HG03469 (cell line): ENCODE data around the gene STARD7.
"Not testable (repeated sequence)": the region's sequence is repeated elsewhere in the genome, so short reads cannot be mapped to it uniquely, and the experiment has no call there.

Experiments used
- ATAC-seq: cut with Tn5 transposase; IDR thresholded peaks from one replicate; pipeline ENCODE4 v1.9.1; 2021; ENCODE audit warnings: mild to moderate bottlenecking, moderate library complexity, moderate number of reproducible peaks; ENCODE audit not compliant: unreplicated experiment

STARD7 gene

DNA sequence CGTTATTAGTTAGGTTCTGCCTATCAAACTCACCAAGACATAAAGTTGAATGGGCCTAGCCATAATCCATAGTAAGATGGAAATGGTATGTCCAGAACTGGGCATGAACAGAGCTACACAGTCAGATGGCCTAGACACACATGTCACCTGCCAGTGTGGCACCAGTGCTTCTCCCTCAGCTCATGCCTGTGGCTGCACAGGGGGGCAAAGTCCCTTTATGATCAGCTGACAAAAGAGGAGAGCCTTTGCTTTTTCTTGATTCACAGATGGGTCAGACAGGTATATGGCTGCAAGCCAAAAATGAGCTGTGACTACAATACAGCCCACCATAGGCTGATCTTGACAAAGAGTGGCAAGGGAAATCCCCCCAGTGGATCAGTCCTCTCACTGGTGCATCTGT lies 28.3 kb upstream of the STARD7 start:
- ATAC-seq: no peak

DNA sequence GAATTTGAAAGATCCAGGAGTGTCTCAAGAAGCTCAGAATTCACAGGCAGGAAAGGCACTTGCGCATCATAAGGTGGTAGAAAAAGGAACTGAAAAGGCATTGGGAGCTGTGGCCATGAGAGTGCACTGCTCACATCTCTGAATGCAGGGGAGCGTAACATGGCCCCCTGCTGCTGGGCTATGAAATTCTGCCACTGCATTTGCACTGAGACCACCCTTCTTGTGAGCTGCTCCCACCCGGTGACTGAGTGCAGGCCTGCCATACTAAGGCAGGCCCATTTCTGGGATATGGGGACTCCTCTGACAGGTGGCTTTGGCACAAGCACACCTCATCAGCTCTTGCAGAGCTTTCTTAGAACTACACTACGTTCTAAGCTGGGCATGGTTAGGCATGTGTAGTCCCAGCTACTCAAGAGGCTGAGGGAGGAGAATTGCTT lies 25.3 kb upstream of the STARD7 start:
- peak; percentile 80 for ATAC-seq

DNA sequence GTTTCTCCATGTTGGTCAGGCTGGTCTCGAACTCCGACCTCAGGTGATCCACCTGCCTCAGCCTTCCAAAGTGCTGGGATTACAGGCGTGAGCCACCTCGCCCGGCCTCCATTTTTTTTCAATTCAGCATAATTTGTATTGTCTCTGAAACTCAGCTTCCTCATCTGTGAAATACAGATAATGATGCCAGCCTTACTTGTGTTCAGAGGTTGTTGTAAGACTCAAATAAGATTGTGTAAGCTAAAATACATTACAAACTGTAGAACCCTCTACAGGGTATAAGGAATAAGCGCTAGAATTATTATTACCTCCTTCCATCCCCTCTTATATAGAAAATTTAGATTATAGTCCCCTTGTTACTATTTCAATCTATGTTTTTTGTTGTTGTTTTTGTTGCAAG lies 24.8 kb upstream of the STARD7 start:
- ATAC-seq: no peak

DNA sequence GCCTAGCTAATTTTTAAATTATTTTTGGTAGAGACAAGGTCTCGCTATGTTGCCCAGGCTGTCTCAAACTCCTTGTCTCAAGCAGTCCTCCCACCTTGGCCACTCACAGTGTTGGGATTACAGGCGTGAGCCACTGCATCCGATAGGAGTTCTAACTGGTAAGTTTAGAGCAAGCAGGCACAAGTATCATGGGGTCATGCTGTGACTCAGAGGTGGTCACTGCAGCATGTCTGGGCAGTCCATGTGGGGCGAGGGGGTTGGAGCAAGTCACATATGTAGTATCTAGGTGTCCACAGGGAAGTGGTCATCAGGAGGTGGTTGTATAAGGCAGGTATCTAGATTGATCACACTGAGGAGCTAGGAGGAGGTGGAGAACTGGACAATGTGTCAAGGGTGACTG lies 22.7 kb upstream of the STARD7 start:
- ATAC-seq: no peak

GRCh38 chr2:96225016-96225533 lies 16.4 kb upstream of the STARD7 start:
- ATAC-seq: no peak

DNA sequence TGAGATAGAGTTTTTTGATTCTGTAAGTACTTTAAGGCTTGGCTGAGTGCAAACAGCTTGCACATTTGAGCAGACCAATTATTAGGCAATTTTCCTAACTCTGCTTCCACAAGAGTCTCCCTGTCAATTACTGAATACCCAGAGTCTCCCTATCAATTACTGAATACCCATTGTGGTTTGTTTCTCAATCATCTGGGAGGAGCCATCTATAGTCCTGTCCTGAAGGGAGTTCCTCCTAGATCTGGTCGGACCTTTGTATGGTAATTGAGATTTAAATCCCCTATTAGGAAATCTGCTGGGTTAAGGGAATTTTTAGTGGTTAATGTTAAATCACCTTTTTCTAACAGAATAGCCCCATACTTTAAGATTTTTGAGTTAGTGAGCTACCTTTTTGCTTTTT lies 12.5 kb upstream of the STARD7 start:
- ATAC-seq: not testable (repeated sequence)

- ATAC-seq: not testable (repeated sequence)
These were observed 11.3 kb upstream of the STARD7 start for GRCh38 chr2:96219959-96220358.

GRCh38 chr2:96218508-96219131 lies 10.0 kb upstream of the STARD7 start:
- ATAC-seq: no peak

DNA sequence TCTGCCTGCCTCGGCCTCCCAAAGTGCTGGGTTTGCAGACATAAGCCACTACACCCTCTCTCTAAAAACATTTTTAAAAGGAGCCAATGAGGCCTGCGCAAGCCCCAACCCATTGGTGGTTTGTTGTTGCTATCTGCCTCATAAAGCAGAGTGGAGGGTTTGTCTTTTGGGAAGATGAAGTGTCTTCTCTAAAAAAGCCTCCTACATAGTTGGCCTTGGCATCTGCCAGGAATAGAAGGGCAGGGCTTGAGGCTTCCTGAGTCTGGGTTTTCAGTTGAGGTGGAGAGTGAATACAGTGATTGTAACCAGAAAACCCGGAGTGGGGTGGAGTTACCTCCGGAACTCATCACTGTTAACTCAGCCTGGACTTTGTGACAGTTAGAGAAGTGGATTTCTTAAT lies 5.9 kb upstream of the STARD7 start:
- no peak for ATAC-seq

GRCh38 chr2:96213379-96213778 lies 4.8 kb upstream of the STARD7 start:
- no peak for ATAC-seq

- ATAC-seq: no peak
These were observed 3.7 kb upstream of the STARD7 start for GRCh38 chr2:96212339-96212738.

- no peak for ATAC-seq
These were observed 1.1 kb upstream of the STARD7 start for GRCh38 chr2:96209729-96210085.

DNA sequence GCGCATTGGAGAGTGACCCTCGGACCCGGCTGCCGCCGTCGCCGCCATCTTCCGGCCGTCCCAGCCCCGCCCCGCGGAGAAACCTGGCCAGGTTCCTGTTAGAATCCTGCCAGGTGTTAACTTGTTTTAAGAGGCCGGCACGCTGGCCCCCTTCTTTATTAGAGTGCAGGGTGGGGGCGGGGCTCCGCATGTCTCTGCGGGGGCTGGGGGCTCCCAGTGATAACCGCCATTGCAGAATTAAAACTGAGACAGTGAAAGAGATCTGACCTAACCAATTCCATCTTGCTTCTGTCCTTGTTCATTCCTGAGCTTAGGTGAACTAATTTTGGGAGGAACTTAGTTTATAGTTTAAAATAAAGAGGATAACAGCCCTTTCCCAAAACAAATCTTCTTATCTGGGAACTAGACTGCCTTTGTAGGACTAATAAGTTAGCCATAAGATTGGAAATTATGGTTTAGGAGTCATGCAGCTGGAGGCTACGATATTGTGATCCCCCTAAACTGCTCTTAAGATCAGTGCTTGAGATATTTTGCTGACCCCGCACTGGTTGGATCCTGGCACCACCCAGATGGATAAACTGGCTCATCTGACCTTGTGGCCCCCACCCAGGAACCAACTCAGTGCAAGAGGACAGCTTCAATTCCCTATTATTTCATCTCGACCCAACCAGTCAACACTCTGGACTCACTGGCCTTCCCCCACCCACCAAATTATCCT lies 543 bp upstream of the STARD7 start:
- no peak for ATAC-seq

GRCh38 chr2:96207774-96208142 lies 869 bp downstream of the STARD7 start:
- peak; percentile 17 for ATAC-seq

DNA sequence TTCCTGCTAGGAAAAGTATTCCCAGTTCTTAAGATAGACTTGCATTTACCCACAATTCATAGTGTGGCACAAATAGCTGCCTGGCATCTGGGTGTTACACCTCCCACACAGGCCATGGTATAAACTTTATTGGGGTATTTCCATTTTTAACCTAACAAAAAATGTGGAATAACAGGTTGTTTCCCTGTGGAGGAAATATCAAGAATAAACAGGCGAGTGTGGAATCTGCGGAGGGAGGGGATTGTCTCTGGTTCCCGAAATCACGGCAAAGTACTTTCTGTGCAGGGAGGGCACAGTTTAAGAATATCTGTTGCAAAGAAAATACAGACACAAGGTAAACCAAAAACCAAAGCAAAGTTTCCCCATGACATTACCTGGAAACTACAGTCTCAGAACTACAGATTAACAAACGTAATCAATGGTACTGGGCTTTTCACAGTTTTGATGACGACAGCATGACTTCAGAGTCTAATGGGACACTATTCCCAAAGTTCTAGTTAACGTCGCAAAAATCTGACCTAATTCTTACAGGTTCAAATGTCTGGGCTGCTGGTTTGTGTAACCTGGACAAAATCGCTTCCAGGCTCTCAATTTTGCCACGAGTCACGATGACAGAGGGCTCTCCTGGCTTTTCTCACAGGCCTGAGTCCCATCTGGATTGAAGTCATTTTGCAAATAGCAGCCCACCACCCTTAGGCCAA lies 1.4 kb downstream of the STARD7 start:
- no peak for ATAC-seq

DNA sequence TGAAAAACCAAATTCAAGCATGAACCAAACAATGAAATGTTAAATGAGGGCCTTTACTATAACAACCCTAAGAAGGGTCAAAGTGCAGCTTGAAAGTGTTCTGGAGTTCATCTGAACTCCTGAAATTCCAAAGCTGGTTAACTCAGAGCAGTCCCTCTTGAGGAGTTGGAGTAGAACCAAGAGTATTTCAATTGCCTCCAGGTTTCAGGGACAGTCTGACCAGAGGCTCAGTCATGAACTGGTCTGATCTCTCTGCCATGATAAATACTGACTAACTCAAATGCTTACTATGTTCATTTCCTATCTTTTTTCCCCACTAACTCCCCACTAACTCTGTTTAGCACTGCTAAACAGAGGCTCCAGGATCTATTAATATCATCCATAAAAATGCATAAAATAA lies 2.7 kb downstream of the STARD7 start:
- no peak for ATAC-seq

- ATAC-seq: no peak
These were observed 3.6 kb downstream of the STARD7 start for GRCh38 chr2:96204836-96205624.

GRCh38 chr2:96203130-96204028 lies 5.2 kb downstream of the STARD7 start:
- ATAC-seq: no peak

- ATAC-seq: no peak
These were observed 6.3 kb downstream of the STARD7 start for GRCh38 chr2:96202152-96202854.

- ATAC-seq: no peak
These were observed 7.3 kb downstream of the STARD7 start for GRCh38 chr2:96201338-96201737.
